Karpas-422 (cell line): ENCODE data around the gene NUCKS1. TPM values are rescaled to one million over a fixed set of nuclear protein-coding genes. Genes with fewer than 3 reads are reported as not detected.

Experiments
- DNase-seq: peaks from one replicate; pipeline ENCODE4 v3.0.0-alpha.2; 2015
- H2AFZ ChIP-seq: fragments of 200-600 bp; sonication (generic); 2 replicates; pipeline ENCODE4 v1.6.1; 2014; ENCODE audit warnings: antibody characterized with exemption, low read length, mixed read lengths
- H3K27ac ChIP-seq: fragments of 200-600 bp; sonication (generic); 2 replicates; pipeline ENCODE4 v1.5.1; 2014; ENCODE audit warnings: mild to moderate bottlenecking, low read length, moderate library complexity
- H3K27me3 ChIP-seq: fragments of 200-600 bp; sonication (generic); 2 replicates; pipeline ENCODE4 v1.6.1; 2014; ENCODE audit warnings: low read length, mixed read lengths
- H3K36me3 ChIP-seq: fragments of 200-600 bp; sonication (generic); 2 replicates; pipeline ENCODE4 v1.6.1; 2014; ENCODE audit warnings: low read length, mixed read lengths; ENCODE audit not compliant: insufficient read depth
- H3K4me1 ChIP-seq: fragments of 200-600 bp; sonication (generic); 2 replicates; pipeline ENCODE4 v1.6.1; 2014; ENCODE audit warnings: mild to moderate bottlenecking, low read length, mixed read lengths
- H3K4me2 ChIP-seq: fragments of 200-600 bp; sonication (generic); 2 replicates; pipeline ENCODE4 v1.6.1; 2014; ENCODE audit warnings: low read length, low read depth, mild to moderate bottlenecking; ENCODE audit not compliant: poor library complexity, severe bottlenecking
- H3K4me3 ChIP-seq: fragments of 200-600 bp; sonication (generic); 2 replicates; pipeline ENCODE4 v1.5.1; 2014; ENCODE audit warnings: mild to moderate bottlenecking, antibody characterized with exemption, low read length, mixed read lengths
- H3K79me2 ChIP-seq: fragments of 200-600 bp; sonication (generic); 2 replicates; pipeline ENCODE4 v1.6.1; 2014; ENCODE audit warnings: mild to moderate bottlenecking, low read length, mixed read lengths
- H3K9ac ChIP-seq: fragments of 200-600 bp; sonication (generic); 2 replicates; pipeline ENCODE4 v1.6.0; 2014; ENCODE audit warnings: low read length
- H3K9me2 ChIP-seq: fragments of 200-600 bp; sonication (generic), shearing (Covaris generic); replicated peaks from 2 replicates; pipeline ENCODE4 v1.6.0; 2014; ENCODE audit warnings: mild to moderate bottlenecking, low read length, moderate library complexity; ENCODE audit not compliant: insufficient read depth
- H3K9me3 ChIP-seq: fragments of 300-700, 200-600 bp; sonication (generic); 2 replicates; pipeline ENCODE4 v1.6.1; 2014; ENCODE audit warnings: low read length, mixed read lengths
- H4K20me1 ChIP-seq: fragments of 200-600 bp; sonication (generic); 2 replicates; pipeline ENCODE4 v1.6.1; 2014; ENCODE audit warnings: mild to moderate bottlenecking, antibody characterized with exemption, low read length, low read depth; ENCODE audit not compliant: insufficient read depth
- total RNA-seq: library from RNA; depleted of rRNA; stranded (reverse); fragments of >200 nt; shearing (Covaris generic); gene quantifications from 2 replicates; pipeline ENCODE4 v1.2.3, GENCODE V29; 2014; ENCODE audit warnings: low replicate concordance

Gene NUCKS1
- total RNA-seq, 1 experiment from 2014 or later = 56.9 TPM

DNA sequence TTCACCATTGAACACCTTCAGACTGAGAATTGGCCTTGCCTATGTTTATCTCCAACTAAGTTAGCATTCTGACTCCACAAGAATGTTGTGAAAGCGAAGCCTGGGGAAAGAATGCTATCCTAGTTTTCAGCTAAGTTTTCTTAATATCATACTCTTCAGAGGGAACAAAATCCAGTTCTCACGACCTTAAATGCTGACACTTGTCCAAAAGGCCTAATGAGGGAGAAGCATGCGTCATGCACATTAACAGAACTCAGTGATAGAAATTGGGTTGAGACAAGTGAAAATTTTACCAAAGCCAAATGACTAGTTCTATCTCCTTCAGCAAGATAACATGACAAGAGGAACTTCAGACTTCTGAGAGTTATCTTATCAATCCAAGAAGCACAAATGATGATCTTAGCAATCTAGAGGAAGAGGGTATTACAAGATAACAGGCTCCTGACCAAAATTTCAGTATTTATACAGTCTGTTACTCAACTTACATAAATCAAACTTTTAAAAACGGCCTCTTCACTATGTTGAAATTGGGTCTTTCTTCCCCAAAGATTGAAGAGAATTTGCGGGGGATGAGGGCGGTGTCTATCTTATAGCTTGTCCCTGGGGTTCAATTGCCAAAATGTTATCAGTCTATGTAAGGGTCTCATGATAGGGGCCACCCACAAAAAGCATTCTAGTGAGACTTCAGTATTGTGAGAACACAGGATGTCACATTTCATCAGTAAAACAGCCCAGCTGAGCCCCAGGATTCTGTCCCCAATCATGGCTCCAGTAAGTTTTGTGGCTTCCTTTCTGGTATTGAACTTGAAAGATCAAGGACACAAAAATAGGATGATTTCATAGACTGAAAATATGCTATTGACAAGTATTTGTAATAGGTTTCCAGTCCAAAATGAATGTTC lies 43.1 kb downstream of the NUCKS1 start:
- Histone ChIP-seq H3K4me3 (no peak overlapping the region), H3K27ac (no peak overlapping the region), H3K9ac (no peak overlapping the region), H3K4me2 (no peak overlapping the region), H2AFZ (no peak overlapping the region), H4K20me1 (peaks cover 5% of the 10 kb centered on the region; the same call in 1 of the 2 replicates), H3K4me1 (no peaks in the 10 kb centered on the region), H3K9me2 (no peaks in the 10 kb centered on the region), H3K36me3 (peaks cover 29% of the 10 kb centered on the region; the same call in 1 of the 2 replicates), H3K9me3 (no peaks in the 10 kb centered on the region), H3K27me3 (no peaks in the 10 kb centered on the region), H3K79me2 (no peaks in the 10 kb centered on the region)
- DNase-seq = no peak

- Histone ChIP-seq H3K9me2 (no peaks in the 10 kb centered on the region), H3K4me1 (no peaks in the 10 kb centered on the region), H3K27me3 (no peaks in the 10 kb centered on the region), H3K4me3 (no peak overlapping the region), H3K79me2 (no peaks in the 10 kb centered on the region), H3K9me3 (no peaks in the 10 kb centered on the region), H4K20me1 (peaks cover 5% of the 10 kb centered on the region; the same call in 1 of the 2 replicates), H3K9ac (no peak overlapping the region), H3K36me3 (peaks cover 18% of the 10 kb centered on the region; the same call in 1 of the 2 replicates), H2AFZ (no peak overlapping the region), H3K27ac (no peak overlapping the region), H3K4me2 (no peak overlapping the region)
- DNase-seq = no peak
These were observed 45.1 kb downstream of the NUCKS1 start for GRCh38 chr1:205704903-205705302.

GRCh38 chr1:205703072-205703471 lies 46.9 kb downstream of the NUCKS1 start:
- no peaks in the 10 kb centered on the region for H3K9me2 ChIP-seq
- no peaks in the 10 kb centered on the region for H3K4me1 ChIP-seq
- no peaks in the 10 kb centered on the region for H3K79me2 ChIP-seq
- no peaks in the 10 kb centered on the region for H3K9me3 ChIP-seq
- H3K4me2 ChIP-seq = no peak overlapping the region
- no peak overlapping the region for H3K4me3 ChIP-seq
- H3K36me3 ChIP-seq = peaks cover 8% of the 10 kb centered on the region; the same call in 1 of the 2 replicates
- H4K20me1 ChIP-seq = peaks cover 5% of the 10 kb centered on the region; the same call in 1 of the 2 replicates
- no peak for DNase-seq
- no peaks in the 10 kb centered on the region for H3K27me3 ChIP-seq
- H2AFZ ChIP-seq = no peak overlapping the region
- no peak overlapping the region for H3K27ac ChIP-seq
- no peak overlapping the region for H3K9ac ChIP-seq

DNA sequence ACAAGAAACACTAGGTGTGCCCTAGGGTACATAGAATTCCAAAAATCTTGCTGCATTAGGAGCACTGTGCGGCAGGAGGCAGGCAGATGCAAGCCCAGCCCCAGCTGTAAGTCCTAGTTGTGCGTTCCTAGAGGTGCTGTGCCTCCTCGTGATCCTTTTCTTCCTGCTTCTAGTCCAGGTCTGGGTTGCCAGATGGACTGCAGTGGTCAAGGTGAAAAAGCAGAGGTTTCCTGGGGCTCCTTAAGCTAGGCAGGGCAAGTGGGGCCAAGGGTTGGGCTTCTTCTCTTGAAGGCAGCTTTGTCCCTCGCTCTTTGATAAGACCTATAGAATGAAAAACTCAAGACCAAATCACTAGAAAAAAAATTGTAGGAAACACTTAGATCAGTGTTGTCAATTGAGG lies 48.1 kb downstream of the NUCKS1 start:
- no peak overlapping the region for H2AFZ ChIP-seq
- no peak overlapping the region for H3K4me3 ChIP-seq
- H3K27me3 ChIP-seq = no peaks in the 10 kb centered on the region
- H3K27ac ChIP-seq = no peak overlapping the region
- H3K9me2 ChIP-seq = no peaks in the 10 kb centered on the region
- no peaks in the 10 kb centered on the region for H3K79me2 ChIP-seq
- peaks cover 5% of the 10 kb centered on the region; the same call in 1 of the 2 replicates for H4K20me1 ChIP-seq
- no peak overlapping the region for H3K9ac ChIP-seq
- no peak for DNase-seq
- H3K4me1 ChIP-seq = no peaks in the 10 kb centered on the region
- H3K36me3 ChIP-seq = peaks cover 8% of the 10 kb centered on the region; the same call in 1 of the 2 replicates
- H3K4me2 ChIP-seq = no peak overlapping the region
- no peaks in the 10 kb centered on the region for H3K9me3 ChIP-seq

GRCh38 chr1:205701420-205701819 lies 48.6 kb downstream of the NUCKS1 start:
- Histone ChIP-seq H3K27ac (no peak overlapping the region), H3K9me2 (no peaks in the 10 kb centered on the region), H3K9ac (no peak overlapping the region), H3K4me2 (no peak overlapping the region), H3K36me3 (peaks cover 8% of the 10 kb centered on the region; the same call in 1 of the 2 replicates), H3K4me3 (no peak overlapping the region), H3K79me2 (no peaks in the 10 kb centered on the region), H4K20me1 (peaks cover 5% of the 10 kb centered on the region; the same call in 1 of the 2 replicates), H3K27me3 (no peaks in the 10 kb centered on the region), H2AFZ (no peak overlapping the region), H3K9me3 (no peaks in the 10 kb centered on the region), H3K4me1 (no peaks in the 10 kb centered on the region)
- no peak for DNase-seq

DNA sequence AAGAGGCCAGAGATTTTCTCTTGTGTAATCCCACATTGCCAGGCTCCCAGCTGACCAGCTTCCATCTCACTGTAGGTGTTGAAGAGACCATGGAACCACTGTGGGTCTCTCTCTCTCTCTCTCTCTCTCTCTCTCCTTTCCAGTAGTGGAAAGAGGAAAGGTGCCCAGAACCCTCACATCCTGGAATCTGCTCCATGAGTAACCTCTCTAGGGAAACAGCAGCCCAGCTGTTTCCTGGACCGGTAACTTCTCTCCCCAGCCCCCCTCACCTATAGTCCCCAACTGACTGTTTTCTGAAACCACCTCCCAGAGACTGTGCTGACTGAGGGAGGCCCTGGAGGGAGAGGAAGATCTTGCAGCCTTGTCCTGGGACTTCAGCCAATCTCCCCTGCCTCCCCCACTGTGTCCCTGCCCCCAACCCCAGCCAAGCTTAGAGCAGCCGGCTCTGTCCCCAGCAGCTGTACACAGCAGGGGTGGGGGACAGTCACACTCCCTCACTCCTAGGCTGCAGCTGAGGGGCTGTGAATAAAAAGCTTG lies 49.0 kb downstream of the NUCKS1 start:
- H3K27ac ChIP-seq = no peak overlapping the region
- no peak overlapping the region for H2AFZ ChIP-seq
- no peak overlapping the region for H3K9ac ChIP-seq
- no peaks in the 10 kb centered on the region for H3K9me3 ChIP-seq
- no peaks in the 10 kb centered on the region for H3K27me3 ChIP-seq
- no peaks in the 10 kb centered on the region for H3K9me2 ChIP-seq
- peaks cover 8% of the 10 kb centered on the region; the same call in 1 of the 2 replicates for H3K36me3 ChIP-seq
- no peaks in the 10 kb centered on the region for H3K4me1 ChIP-seq
- DNase-seq = no peak
- H3K4me3 ChIP-seq = no peak overlapping the region
- peaks cover 5% of the 10 kb centered on the region; the same call in 1 of the 2 replicates for H4K20me1 ChIP-seq
- H3K4me2 ChIP-seq = no peak overlapping the region
- H3K79me2 ChIP-seq = no peaks in the 10 kb centered on the region

- Histone ChIP-seq H3K4me1 (no peaks in the 10 kb centered on the region), H3K4me2 (no peak overlapping the region), H3K36me3 (peaks cover 8% of the 10 kb centered on the region; the same call in 1 of the 2 replicates), H3K9me3 (no peaks in the 10 kb centered on the region), H3K4me3 (no peak overlapping the region), H2AFZ (no peak overlapping the region), H3K27ac (no peak overlapping the region), H4K20me1 (peaks cover 5% of the 10 kb centered on the region; the same call in 1 of the 2 replicates), H3K27me3 (no peaks in the 10 kb centered on the region), H3K9me2 (no peaks in the 10 kb centered on the region), H3K9ac (no peak overlapping the region), H3K79me2 (no peaks in the 10 kb centered on the region)
- no peak for DNase-seq
These were observed 50.6 kb downstream of the NUCKS1 start for GRCh38 chr1:205699416-205699815.

- Histone ChIP-seq H3K4me2 (no peak overlapping the region), H4K20me1 (peaks cover 5% of the 10 kb centered on the region; the same call in 1 of the 2 replicates), H3K79me2 (no peaks in the 10 kb centered on the region), H2AFZ (no peak overlapping the region), H3K9ac (no peak overlapping the region), H3K9me2 (no peaks in the 10 kb centered on the region), H3K36me3 (peaks cover 8% of the 10 kb centered on the region; the same call in 1 of the 2 replicates), H3K27me3 (no peaks in the 10 kb centered on the region), H3K4me1 (no peaks in the 10 kb centered on the region), H3K27ac (no peak overlapping the region), H3K9me3 (no peaks in the 10 kb centered on the region), H3K4me3 (no peak overlapping the region)
- no peak for DNase-seq
These were observed 51.1 kb downstream of the NUCKS1 start for GRCh38 chr1:205698921-205699320.
